MM.1S (cell line): ENCODE measurements around the gene OR4S1.

ENCODE experiments used
- DNase-seq: peaks from one replicate; pipeline ENCODE4 v3.0.0-alpha.2; 2015
- H2AFZ ChIP-seq: fragments of 300-600 bp; sonication (generic); 2 replicates; pipeline ENCODE4 v1.6.0; 2016; ENCODE audit warnings: antibody characterized with exemption, low read length
- H3F3A ChIP-seq: fragments of 300-600 bp; sonication (generic); 2 replicates; pipeline ENCODE4 v1.6.1; 2016; ENCODE audit warnings: mild to moderate bottlenecking, antibody characterized with exemption, low read length, moderate library complexity, mixed read lengths; ENCODE audit not compliant: insufficient read depth
- H3K27ac ChIP-seq: fragments of 300-600 bp; sonication (generic); 2 replicates; pipeline ENCODE4 v1.5.1; 2016; ENCODE audit warnings: mild to moderate bottlenecking, low read length
- H3K27me3 ChIP-seq: fragments of 300-600 bp; sonication (generic); replicated peaks from 2 replicates; pipeline ENCODE4 v1.6.0; 2016; ENCODE audit warnings: low read length; ENCODE audit not compliant: insufficient read depth
- H3K36me3 ChIP-seq: fragments of 300-600 bp; sonication (generic); replicated peaks from 2 replicates; pipeline ENCODE4 v1.6.1; 2016; ENCODE audit warnings: mild to moderate bottlenecking, low read length, mixed read lengths; ENCODE audit not compliant: insufficient read depth
- H3K4me1 ChIP-seq: fragments of 300-600 bp; sonication (generic); 2 replicates; pipeline ENCODE4 v1.6.1; 2016; ENCODE audit warnings: low read length, mixed read lengths
- H3K4me2 ChIP-seq: fragments of 300-600 bp; sonication (generic); 2 replicates; pipeline ENCODE4 v1.6.0; 2016; ENCODE audit warnings: low read depth, low read length
- H3K4me3 ChIP-seq: fragments of 300-600 bp; sonication (generic); 2 replicates; pipeline ENCODE4 v1.5.1; 2016; ENCODE audit warnings: low read length, mixed read lengths
- H3K79me2 ChIP-seq: fragments of 300-600 bp; sonication (generic); 2 replicates; pipeline ENCODE4 v1.6.1; 2016; ENCODE audit warnings: mixed run types, low read length, mixed read lengths
- H3K9ac ChIP-seq: fragments of 300-600 bp; sonication (generic); 2 replicates; pipeline ENCODE4 v1.6.1; 2016; ENCODE audit warnings: low read length, mixed read lengths
- H3K9me2 ChIP-seq: fragments of 300-600 bp; sonication (generic); replicated peaks from 2 replicates; pipeline ENCODE4 v1.6.1; 2016; ENCODE audit warnings: mild to moderate bottlenecking, low read length, mixed read lengths; ENCODE audit not compliant: insufficient read depth
- H3K9me3 ChIP-seq: fragments of 300-600 bp; sonication (generic); replicated peaks from 2 replicates; pipeline ENCODE4 v1.6.1; 2016; ENCODE audit warnings: mild to moderate bottlenecking, low read length, mixed read lengths; ENCODE audit not compliant: insufficient read depth
- H4K20me1 ChIP-seq: fragments of 300-600 bp; sonication (generic); 2 replicates; pipeline ENCODE4 v1.6.1; 2016; ENCODE audit warnings: mild to moderate bottlenecking, low read length, moderate library complexity, mixed read lengths; ENCODE audit not compliant: insufficient read depth
- CTCF ChIP-seq: fragments of 300-600 bp; sonication (generic); IDR thresholded peaks from 2 replicates; pipeline ENCODE4 v1.5.1; 2016; ENCODE audit warnings: antibody characterized with exemption, low read length, mixed read lengths
- EZH2 ChIP-seq: fragments of 300-600 bp; sonication (generic); optimal IDR thresholded peaks from 2 replicates; pipeline ENCODE3; 2017; ENCODE audit warnings: low read depth, mild to moderate bottlenecking, antibody characterized with exemption, low read length, mixed read lengths
- EZH2phosphoT487 ChIP-seq: fragments of 300-600 bp; sonication (generic); IDR thresholded peaks from 2 replicates; pipeline ENCODE4 v1.6.1; 2018; ENCODE audit warnings: antibody characterized with exemption, low read length

Gene OR4S1

GRCh38 chr11:48305923-48306322 is at the start of gene OR4S1:
Gene OR4S1, plus strand, starts transcription at chr11:48306223. Its CDS starts 0 bp downstream, at chr11:48306223.
- Histone ChIP-seq H3K27ac (no peak within 1 kb of the TSS), H2AFZ (no peak within 1 kb of the TSS), H3K79me2 (no peaks in the 10 kb centered on the region), H4K20me1 (no peaks in the 10 kb centered on the region), H3K9me3 (no peaks in the 10 kb centered on the region), H3K4me1 (no peaks in the 10 kb centered on the region), H3K4me3 (no peak within 1 kb of the TSS), H3K9me2 (no peaks in the 10 kb centered on the region), H3K27me3 (no peaks in the 10 kb centered on the region), H3K9ac (no peak within 1 kb of the TSS), H3F3A (no peaks in the 10 kb centered on the region), H3K36me3 (no peaks in the 10 kb centered on the region), H3K4me2 (no peak within 1 kb of the TSS)
- TF ChIP-seq EZH2 (no peak), CTCF (no peak), EZH2phosphoT487 (no peak)
- no peak for DNase-seq

- no peak overlapping the region for H3K27ac ChIP-seq
- no peaks in the 10 kb centered on the region for H3K79me2 ChIP-seq
- no peak overlapping the region for H2AFZ ChIP-seq
- no peaks in the 10 kb centered on the region for H3K36me3 ChIP-seq
- no peak overlapping the region for H3K4me2 ChIP-seq
- no peaks in the 10 kb centered on the region for H3K9me3 ChIP-seq
- no peak for DNase-seq
- no peaks in the 10 kb centered on the region for H3K4me1 ChIP-seq
- no peak overlapping the region for H3K4me3 ChIP-seq
- H4K20me1 ChIP-seq, result no peaks in the 10 kb centered on the region
- H3K9me2 ChIP-seq, result no peaks in the 10 kb centered on the region
- no peaks in the 10 kb centered on the region for H3F3A ChIP-seq
- TF ChIP-seq CTCF (no peak), EZH2 (no peak), EZH2phosphoT487 (no peak)
- H3K9ac ChIP-seq, result no peak overlapping the region
- H3K27me3 ChIP-seq, result no peaks in the 10 kb centered on the region
Measured at GRCh38 chr11:48261600-48261999, 44.4 kb upstream of the OR4S1 start.

- no peaks in the 10 kb centered on the region for H3K4me1 ChIP-seq
- no peak within 1 kb of the TSS for H3K4me3 ChIP-seq
- H3K27ac ChIP-seq, result no peak within 1 kb of the TSS
- no peaks in the 10 kb centered on the region for H3K9me3 ChIP-seq
- no peaks in the 10 kb centered on the region for H3K79me2 ChIP-seq
- no peaks in the 10 kb centered on the region for H3F3A ChIP-seq
- DNase-seq, result no peak
- H3K4me2 ChIP-seq, result no peak within 1 kb of the TSS
- H3K9ac ChIP-seq, result no peak within 1 kb of the TSS
- no peak within 1 kb of the TSS for H2AFZ ChIP-seq
- TF ChIP-seq EZH2phosphoT487 (no peak), CTCF (no peak), EZH2 (no peak)
- H3K36me3 ChIP-seq, result no peaks in the 10 kb centered on the region
- no peaks in the 10 kb centered on the region for H4K20me1 ChIP-seq
- no peaks in the 10 kb centered on the region for H3K27me3 ChIP-seq
- H3K9me2 ChIP-seq, result no peaks in the 10 kb centered on the region
Measured at GRCh38 chr11:48263423-48263911, 42.6 kb upstream of the OR4S1 start, which contains the start of gene OR4X1. Gene OR4X1, plus strand, starts transcription at chr11:48263861. Its CDS starts 0 bp downstream, at chr11:48263861.

GRCh38 chr11:48270621-48271020 is 35.4 kb upstream of the OR4S1 start:
- Histone ChIP-seq H3K9me3 (no peaks in the 10 kb centered on the region), H3F3A (no peaks in the 10 kb centered on the region), H3K4me1 (no peaks in the 10 kb centered on the region), H2AFZ (no peak overlapping the region), H3K9me2 (no peaks in the 10 kb centered on the region), H3K36me3 (no peaks in the 10 kb centered on the region), H3K27me3 (no peaks in the 10 kb centered on the region), H3K4me3 (no peak overlapping the region), H3K9ac (no peak overlapping the region), H4K20me1 (no peaks in the 10 kb centered on the region), H3K27ac (no peak overlapping the region), H3K79me2 (no peaks in the 10 kb centered on the region), H3K4me2 (no peak overlapping the region)
- no peak for DNase-seq
- TF ChIP-seq EZH2phosphoT487 (no peak), EZH2 (no peak), CTCF (no peak)
